Fibroblast of skin of right biceps (primary cell): Measurements from ENCODE around the gene LPO.

ENCODE experiments used
- DNase-seq: peaks from one replicate; pipeline ENCODE4 v3.0.0-alpha.2; 2013

The LPO gene

GRCh38 chr17:58306131-58306951 lies 68.0 kb downstream of the LPO start:
- no peak for DNase-seq

DNA sequence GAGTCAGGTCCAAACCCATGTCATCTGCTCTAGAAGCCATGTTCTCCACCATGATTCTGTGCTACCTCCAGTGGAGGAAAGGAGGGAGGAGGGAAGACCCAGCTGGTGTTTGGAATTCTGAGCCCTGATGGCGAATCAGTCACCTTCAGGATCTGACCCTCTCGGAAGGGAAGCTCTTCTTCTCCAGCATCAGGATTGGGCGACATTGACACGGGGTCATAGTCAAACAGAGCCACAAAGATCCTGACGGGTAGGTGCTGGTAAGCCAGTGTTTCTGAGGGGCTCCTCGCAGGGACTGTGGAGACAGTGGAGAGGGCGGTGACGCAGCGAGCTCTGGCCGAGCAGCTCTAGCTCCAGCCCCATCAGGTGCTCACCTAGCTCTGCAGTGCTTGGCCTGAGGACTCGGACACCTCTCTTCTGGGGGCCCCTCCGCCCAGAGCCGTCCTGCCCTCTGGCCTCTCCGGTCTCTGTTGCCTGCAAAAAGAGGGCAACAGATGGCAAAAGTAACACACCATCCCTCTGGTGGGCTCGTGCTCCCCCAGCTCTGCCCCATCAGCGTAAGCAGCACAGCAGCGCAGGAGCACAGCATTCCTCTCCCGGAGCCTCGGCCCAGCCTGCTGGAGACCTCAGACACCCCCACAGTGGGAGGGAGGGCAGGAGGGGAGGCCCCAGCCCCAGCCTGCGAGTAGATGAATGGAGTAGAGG lies 69.2 kb downstream of the LPO start:
- no peak for DNase-seq

DNA sequence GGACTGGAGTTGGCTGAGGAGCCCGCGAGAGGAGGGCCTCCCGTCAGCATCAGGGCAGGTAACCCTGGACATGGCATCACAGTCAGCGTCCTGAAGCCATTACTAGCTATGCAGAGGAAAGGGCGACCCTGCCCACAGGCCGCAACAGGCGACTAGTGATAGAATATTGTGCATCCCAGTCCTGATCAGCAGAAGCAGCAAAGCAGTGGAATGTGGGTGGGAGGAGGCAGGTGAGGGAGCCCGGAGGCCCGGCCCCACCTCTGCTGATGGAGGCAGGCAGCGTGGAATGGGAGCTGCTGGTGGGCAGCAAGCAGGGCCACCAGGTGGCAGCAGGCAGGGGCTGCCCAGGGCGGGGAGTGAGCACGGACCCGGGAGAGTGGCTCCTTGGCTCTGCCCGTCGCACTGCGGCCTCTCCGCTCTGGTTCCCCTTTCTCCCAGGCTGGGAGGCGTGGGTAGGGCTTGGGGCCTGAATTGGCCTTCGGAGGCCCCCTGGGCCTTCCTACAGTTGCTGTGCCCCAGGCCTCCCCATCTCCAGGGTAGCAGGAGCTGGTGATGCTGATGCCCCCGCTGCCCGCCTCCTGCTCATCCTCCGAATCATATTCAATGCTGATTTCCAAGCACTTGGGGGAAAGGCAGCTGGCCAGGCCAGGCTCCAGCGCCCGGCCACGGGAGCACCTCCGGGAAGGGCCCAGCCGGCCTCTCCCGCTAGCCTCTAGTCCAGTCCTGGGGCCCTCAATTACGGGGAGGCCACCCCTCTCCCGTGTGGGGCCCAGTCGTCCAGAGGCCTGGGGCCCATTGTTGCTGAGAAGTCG lies 70.0 kb downstream of the LPO start:
- DNase-seq: no peak

DNA sequence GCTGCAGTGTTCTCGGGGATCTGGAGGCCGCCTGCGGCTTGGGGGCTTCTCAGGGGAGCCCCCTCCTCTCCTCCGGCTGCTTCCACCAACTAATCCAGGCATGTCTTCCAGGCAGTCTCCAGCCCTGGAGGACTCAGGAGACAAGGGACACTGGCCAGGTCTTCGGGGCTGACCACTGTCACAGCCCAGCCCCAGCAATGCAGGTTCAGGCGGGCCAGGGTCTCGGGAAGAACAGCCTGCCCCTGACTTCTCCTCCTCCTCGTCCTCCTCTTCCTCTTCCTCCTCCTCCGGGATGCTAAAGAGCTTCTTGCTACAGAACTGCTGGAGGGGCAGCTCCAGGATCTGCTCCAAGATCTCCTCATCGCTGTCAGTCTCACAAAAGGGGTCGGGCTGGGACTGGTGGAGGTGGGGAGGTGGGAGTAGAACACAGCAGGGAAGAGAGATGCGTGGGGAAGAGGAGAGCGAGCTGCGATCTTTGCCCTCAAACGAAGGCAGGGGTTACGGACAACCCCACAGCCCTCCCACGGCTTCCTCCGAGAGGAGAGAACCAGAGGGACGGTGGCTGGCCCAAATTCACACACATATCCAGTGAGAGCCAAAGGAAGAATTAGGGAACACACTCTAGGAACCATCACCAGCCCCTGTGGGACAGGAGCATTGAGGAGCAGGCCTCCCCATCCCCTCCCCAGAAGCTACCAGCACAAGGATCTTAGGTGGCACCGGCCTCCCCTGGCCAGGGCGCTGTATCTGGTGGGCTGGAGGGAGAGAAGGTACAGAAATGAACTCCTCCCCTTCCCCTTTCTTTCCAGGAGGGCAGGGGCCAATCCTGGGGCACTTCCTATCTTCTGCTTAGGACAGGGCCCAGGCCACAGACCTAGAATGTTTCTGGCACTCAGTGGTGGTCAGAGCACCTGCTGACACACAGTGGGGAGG lies 70.9 kb downstream of the LPO start:
- DNase-seq: no peak

DNA sequence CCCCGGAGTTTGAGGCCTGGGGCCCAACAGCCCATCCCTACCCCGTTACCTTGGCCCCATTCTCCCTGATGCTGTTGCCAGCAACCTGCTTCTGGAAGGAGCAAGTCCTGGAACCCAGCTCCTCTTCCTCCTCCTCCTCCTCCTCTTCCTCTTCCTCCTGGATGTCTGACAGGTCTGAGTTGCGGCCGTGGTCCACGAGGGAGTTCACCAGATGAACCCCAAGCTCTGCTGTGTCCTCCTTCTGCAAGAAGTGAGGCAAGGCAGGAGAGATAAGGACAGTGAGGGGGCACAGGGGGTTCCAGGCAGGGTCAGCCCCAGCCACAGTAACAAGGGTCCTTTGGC lies 71.5 kb downstream of the LPO start:
- no peak for DNase-seq

DNA sequence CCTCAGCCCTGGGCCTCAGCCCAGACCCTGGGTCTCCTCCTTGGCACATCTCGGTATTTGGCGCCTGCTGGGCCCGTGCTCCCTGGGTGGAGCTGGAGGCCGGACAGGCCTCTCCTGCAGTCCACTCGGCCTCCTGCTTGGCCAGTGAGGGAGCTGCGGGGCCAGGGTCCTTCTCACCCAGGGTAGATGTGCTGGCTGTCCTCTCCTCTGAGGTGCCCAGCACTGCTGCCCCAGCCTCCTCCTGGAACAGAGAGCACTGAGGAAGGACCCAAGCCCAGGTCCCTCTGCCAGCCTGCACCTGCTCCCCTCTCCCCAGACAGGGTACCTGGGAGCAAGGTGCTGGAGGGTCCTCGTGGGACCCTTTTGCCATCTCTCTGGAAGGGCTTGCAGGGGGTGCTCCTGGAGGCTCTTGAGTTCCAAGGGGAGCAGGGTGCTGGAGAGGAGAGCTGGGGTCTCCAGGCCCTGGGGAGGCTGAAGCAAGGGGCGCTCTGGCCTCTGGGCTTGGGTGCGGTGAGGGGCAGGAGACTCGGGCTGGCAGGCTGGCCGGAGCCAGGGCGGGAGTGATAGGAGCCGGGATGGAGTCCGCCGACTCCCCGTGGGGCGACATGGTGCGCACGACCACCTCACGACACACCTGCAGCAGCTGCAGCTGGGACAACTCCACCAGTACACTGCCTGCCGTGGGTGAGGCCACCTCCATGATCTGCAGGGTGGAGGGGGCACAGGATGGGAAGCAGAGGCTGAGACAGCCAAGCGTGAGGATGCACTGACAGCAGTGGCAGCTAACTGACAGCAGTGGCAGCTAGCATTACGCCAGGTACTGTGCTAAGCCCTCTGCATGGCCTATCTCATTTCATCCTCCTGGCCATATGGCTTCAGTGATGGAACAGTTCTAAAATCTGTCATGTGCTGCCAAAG lies 72.4 kb downstream of the LPO start:
- DNase-seq: no peak

DNA sequence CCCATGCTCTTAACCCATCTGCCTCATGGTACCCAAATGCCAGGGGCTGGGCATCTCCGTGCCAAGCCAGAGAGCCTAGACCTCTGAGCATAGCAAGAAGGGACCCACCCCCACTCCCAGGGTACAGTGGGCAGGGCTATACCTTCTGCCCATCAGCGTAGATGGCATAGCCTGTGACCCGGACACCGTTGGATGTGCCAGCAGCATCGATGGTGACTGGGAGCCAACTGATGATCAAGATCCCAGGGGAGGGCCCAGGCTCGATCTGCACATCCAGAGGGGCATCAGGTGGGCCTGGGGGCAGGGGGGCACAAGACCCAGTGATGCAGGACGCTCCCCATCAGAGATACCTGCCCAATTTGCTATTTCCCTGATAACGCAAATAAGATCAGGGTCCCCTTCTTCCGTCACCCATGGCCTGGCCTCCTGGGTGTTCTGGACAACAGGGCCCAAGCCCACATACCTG lies 73.1 kb downstream of the LPO start:
- no peak for DNase-seq

DNA sequence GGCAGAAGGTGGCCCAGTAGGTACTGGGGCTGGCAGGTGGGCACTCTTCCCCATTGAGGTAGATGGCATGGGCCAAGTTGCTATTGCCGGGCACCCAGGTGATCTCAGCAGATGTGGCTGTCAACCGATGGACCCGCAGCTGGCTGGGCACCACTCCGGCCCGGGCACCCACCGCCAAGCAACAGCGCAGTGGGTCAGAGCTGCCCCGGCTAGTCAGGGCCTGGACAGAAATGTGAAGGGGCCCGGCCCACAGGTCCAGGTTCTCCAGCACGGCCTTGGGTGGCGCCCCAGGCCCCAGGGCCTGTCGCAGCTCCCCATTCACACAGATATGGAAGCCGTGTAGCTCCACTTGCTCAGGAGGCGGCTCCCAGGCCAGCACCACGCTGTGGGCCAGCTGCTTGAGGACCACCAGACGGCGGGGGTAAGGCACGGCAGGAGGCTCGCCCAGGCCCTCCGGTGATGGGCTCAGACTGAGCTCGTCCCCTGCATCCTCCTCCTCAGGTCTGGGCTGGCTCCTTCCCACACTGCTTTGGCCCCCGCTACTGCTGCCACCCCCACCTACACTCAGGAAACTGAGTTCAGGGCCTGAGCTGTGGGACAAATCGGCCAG lies 73.7 kb downstream of the LPO start:
- no peak for DNase-seq

DNA sequence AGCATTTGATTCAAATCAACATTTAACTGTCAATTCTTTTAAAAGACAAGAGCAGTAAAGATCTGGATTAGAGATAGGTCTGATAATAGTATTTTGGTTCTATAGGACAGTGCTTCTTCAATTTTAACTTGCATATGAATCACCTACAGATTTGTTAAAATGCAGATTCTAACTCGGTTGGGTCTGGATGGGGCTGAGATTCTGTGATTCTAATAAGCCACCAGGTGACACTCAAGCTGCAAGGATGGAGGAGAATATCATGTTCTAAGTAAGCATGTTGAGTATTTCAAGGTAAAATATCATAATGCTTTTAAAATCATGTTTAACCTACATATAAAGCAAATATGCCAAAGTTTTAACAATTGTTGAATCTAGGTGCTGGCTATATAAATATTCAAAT lies 74.4 kb downstream of the LPO start:
- DNase-seq: no peak

DNA sequence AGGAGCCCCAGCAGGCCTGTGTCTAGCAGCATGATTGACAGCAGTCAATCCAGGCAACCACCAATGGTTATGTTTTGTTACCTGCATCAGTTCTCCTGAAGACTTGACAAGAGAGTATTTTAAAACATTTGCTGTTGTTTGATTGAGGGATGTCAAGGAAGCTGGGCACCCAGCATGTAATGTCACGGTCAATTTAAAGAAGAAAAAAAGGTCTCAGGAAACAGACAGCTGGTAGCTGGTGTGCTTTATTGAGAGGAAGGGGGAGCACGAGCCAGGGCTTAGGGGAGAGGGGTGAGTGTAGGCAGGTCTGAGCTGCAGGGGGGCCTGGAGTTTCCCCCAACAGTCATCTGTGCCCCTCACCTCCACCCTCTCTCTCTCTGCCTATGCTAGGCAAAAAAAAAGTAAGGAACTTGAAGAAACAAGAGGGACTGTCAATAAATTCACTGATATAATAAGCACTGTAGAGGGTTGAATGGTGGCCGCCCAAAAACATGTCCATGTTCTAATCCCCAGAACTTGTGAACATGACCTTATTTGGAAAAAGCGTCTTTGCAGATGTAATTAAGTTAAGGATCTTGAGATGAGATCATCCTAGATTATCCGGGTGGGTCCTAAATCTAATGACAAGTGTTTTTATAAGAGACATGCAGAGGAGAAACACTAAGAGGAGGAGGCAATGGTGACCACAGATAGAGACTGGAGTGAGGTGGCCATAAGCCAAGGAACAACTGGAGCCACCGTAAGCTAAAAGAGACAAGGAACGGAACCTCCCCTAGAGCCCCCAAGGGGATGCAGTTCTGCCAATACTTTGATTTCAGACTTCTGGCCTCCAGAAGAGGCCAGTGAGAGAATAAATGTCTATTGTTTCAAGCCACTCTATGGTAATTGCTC lies 75.7 kb downstream of the LPO start:
- no peak for DNase-seq

DNA sequence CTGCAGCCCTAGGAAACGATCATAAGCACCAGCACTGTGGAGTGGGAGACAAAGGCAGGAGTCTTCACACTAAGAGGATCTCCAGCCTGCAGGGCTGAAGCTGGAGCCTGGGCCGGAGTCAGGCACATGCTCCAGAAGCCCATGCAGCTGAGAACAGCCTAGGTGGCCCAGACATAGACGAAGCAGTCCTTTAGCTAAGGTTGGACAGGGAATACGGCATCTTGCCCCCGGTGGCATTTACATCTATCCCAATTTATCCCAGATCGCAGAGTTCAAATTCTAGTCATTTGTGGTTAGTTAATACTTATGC lies 76.3 kb downstream of the LPO start:
- no peak for DNase-seq

DNA sequence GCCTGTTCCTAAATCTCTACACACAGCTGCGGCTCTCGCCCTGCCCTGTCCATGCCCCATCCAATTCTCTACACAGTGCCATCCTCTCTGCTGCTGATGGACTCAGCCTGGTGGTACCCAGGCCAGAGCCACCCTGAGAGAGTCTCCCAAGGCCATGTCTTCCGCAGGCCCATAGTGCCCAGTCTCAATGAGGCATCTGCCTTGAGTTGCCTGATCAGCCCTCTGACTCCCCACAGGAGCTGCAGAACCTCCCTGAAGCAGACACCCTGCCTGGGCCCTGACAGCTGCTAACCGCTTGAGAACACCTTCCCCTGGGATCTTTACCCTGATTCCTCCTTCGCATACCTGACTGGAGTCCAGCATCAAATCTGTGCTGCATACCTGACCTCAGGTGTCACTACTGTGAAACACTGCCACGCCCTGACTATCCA lies 76.9 kb downstream of the LPO start:
- DNase-seq: no peak

DNA sequence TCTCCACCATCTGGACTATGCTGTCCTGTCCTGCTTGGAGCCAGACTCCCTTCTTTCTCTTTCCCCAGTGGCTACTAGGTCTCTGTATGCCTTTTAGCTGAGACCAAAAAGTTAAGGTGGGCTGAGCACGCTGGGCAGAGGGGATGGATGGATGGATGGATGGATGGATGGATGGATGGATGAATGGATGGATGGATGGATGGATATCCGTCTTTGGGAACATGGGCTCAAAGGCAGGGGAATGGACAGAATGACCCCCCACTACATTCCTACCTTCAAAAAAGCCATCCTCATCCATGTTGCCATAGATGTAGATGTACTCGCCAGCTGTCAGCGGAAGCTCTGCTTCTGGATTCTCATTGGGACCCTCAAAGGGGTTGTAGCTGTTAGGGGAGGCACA lies 77.4 kb downstream of the LPO start:
- no peak for DNase-seq

- DNase-seq: no peak
These were observed 78.0 kb downstream of the LPO start for GRCh38 chr17:58316260-58316960.

DNA sequence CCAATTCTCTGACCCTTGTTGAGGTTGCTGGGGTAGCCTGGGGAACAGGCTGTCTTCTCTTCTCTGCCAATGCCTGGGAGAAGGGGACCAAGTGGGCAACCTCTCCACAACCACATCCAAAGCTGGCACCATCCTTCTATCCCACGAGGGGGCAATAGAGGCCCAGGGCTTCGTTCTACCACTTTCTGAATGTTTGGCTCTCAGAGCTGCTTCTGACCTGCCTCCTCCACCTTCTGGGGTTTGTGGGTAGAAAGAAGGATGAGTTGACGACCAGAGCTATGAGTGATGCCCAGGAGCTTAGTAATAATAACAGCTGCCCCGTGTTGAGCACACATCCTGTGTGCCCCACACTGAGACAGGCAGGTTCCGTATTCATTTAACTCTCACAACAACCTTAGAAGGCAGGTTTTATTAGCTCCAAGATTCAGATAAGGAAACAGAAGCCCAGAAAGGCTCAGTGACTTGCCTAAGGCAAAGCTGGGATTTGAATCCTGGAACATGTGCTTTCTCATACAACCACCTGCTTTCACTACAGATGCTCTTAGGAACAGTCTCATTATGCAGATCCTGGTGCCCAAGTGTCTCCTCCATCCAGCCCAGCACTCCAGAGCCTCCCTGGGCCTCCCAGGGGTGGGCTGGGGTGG lies 79.2 kb downstream of the LPO start:
- peak; percentile 78 for DNase-seq

- no peak for DNase-seq
These were observed 79.7 kb downstream of the LPO start for GRCh38 chr17:58318065-58318481.
